Smooth muscle cell (in vitro differentiated cells): ENCODE measurements around the gene HAUS5. TPM values are rescaled to one million over a fixed set of nuclear protein-coding genes. Genes with fewer than 3 reads are reported as not detected.
"Not testable (repeated sequence)": the region's sequence is repeated elsewhere in the genome, so short reads cannot be mapped to it uniquely, and the experiment has no call there.

ENCODE experiments used
- DNase-seq: peaks from one replicate; lab custom pipeline; 2025; ENCODE audit not compliant: unreplicated experiment; lab: John Stamatoyannopoulos, UW
- H2AFZ ChIP-seq: fragments of 200-600 bp; sonication (generic); 2 replicates; pipeline ENCODE4 v1.6.0; 2016; ENCODE audit warnings: antibody characterized with exemption, low read depth, mild to moderate bottlenecking
- H3F3A ChIP-seq: fragments of 200-600 bp; sonication (generic); 2 replicates; pipeline ENCODE4 v1.6.0; 2017; ENCODE audit warnings: antibody characterized with exemption, low read depth
- H3K27ac ChIP-seq: fragments of 200-600 bp; sonication (generic); 2 replicates; pipeline ENCODE4 v1.5.1; 2016; ENCODE audit warnings: low read depth, mild to moderate bottlenecking
- H3K27me3 ChIP-seq: fragments of 200-600 bp; sonication (generic); 2 replicates; pipeline ENCODE4 v1.6.1; 2016; ENCODE audit warnings: low read depth, mild to moderate bottlenecking
- H3K36me3 ChIP-seq: fragments of 200-600 bp; sonication (generic); 2 replicates; pipeline ENCODE4 v1.5.1; 2016; ENCODE audit warnings: low read depth
- H3K4me1 ChIP-seq: fragments of 200-600 bp; sonication (generic); 2 replicates; pipeline ENCODE4 v1.5.1; 2016; ENCODE audit warnings: low read depth
- H3K4me2 ChIP-seq: fragments of 200-600 bp; sonication (generic); 2 replicates; pipeline ENCODE4 v1.6.0; 2016; ENCODE audit warnings: mild to moderate bottlenecking
- H3K4me3 ChIP-seq: fragments of 200-600 bp; sonication (generic); 2 replicates; pipeline ENCODE4 v1.5.1; 2016; ENCODE audit warnings: mild to moderate bottlenecking
- H3K79me2 ChIP-seq: fragments of 200-600 bp; sonication (generic); 2 replicates; pipeline ENCODE4 v1.6.0; 2016; ENCODE audit warnings: low read depth, mild to moderate bottlenecking
- H3K9ac ChIP-seq: fragments of 200-600 bp; sonication (generic); 2 replicates; pipeline ENCODE4 v1.6.0; 2016; ENCODE audit warnings: low read depth
- H3K9me3 ChIP-seq: fragments of 200-600 bp; sonication (generic); replicated peaks from 2 replicates; pipeline ENCODE4 v1.5.1; 2016; ENCODE audit warnings: low read depth
- H4K20me1 ChIP-seq: fragments of 200-600 bp; sonication (generic); 2 replicates; pipeline ENCODE4 v1.6.0; 2016; ENCODE audit warnings: low read depth
- CTCF ChIP-seq: fragments of 200-600 bp; sonication (generic); IDR thresholded peaks from 2 replicates; pipeline ENCODE4 v1.5.1; 2017; ENCODE audit warnings: borderline replicate concordance, mild to moderate bottlenecking, antibody characterized with exemption; ENCODE audit not compliant: insufficient read depth, poor library complexity, severe bottlenecking
- WGBS: methylation state at CpG from one replicate; pipeline ENCODE4 v1.1.7; 2016; ENCODE audit warnings: low lambda C conversion rate; 5-methylcytosine and 5-hydroxymethylcytosine counted together
- polyA plus RNA-seq: library from polyadenylated mRNA; unstranded; fragments of >200 nt; fragmentation: Nextera tagmentation; extraction: Ambion mirVana; gene quantifications from 2 replicates; pipeline ENCODE4 v1.2.1, GENCODE V29; 2016
- total RNA-seq: library from RNA; depleted of rRNA; stranded (reverse); fragments of >200 nt; gene quantifications from 2 replicates; pipeline ENCODE4 v1.2.3, GENCODE V29; 2014

HAUS5 gene
- total and polyA plus RNA-seq, 2 experiments from 2014 or later = 6.4 to 14.0 TPM

DNA sequence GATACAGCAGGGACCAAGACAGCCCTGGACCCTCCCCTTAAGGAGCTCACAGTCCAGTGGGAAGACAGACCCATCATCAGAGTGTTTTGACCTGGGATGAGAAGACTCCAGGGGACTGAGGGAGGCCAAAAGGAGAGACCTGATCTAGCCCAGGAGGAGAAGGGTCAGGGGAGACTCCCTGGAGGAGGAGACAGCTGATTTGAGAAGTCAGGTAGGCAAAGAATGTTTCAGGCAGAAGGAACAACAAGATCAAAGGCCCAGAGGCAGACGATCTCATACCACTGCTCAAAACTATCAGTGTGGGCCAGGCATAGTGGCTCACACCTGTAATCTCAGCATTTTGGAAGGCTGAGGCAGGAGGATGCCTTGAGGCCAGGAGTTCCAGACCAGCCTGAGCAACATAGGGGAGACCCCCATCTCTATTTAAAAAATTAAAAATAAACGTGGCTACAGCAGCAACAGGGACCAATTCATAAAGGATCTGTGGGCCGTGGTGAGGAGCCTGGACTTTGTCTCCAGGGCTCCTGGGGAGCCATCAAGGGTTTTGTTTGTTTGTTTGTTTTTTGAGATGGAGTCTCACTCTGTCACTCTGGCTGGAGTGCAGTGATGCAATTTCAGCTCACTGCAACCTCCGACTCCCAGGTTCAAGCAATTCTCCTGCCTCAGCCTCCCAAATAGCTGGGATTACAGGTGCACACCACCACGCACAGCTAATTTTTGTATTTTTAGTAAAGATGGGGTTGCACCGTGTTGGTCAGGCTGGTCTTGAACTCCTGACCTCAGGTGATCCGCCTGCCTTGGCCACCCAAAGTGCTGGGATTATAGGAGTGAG, 33.4 kb downstream of the HAUS5 start:
- Histone ChIP-seq H3K36me3 (no peaks in the 10 kb centered on the region), H4K20me1 (peaks cover 14% of the 10 kb centered on the region), H2AFZ (no peak overlapping the region), H3K4me3 (no peak overlapping the region), H3F3A (peaks cover 12% of the 10 kb centered on the region), H3K4me1 (peaks cover 18% of the 10 kb centered on the region), H3K27me3 (no peaks in the 10 kb centered on the region), H3K27ac (no peak overlapping the region), H3K9ac (no peak overlapping the region), H3K79me2 (peaks cover 27% of the 10 kb centered on the region), H3K9me3 (no peaks in the 10 kb centered on the region), H3K4me2 (peak overlapping the region; percentile 15)
- WGBS = 83% methylated on average over 7 of the region's 7 CpGs
- no peak for TF ChIP-seq CTCF
- DNase-seq = no peak

GRCh38 chr19:35648017-35648961, 35.8 kb downstream of the HAUS5 start, which contains the start of gene COX6B1:
TSS of gene COX6B1 (plus strand) at chr19:35648323. CDS start at chr19:35651244, 2,921 bp downstream.
- H3K27me3 ChIP-seq = no peaks in the 10 kb centered on the region
- peaks cover 5% of the 10 kb centered on the region for H3K4me1 ChIP-seq
- peaks cover 14% of the 10 kb centered on the region for H4K20me1 ChIP-seq
- TF ChIP-seq CTCF = no peak
- H2AFZ ChIP-seq = peak within 1 kb of the TSS; percentile 76
- peak within 1 kb of the TSS; percentile 91 for H3K4me3 ChIP-seq
- H3K9me3 ChIP-seq = no peaks in the 10 kb centered on the region
- no peaks in the 10 kb centered on the region for H3K36me3 ChIP-seq
- H3K9ac ChIP-seq = peak within 1 kb of the TSS; percentile 86
- 1% methylated on average over 45 of the region's 46 CpGs for WGBS
- DNase-seq = peak; percentile 42
- H3K79me2 ChIP-seq = peaks cover 35% of the 10 kb centered on the region
- peak within 1 kb of the TSS; percentile 98 for H3K4me2 ChIP-seq
- H3F3A ChIP-seq = peaks cover 12% of the 10 kb centered on the region
- peak within 1 kb of the TSS; percentile 65 for H3K27ac ChIP-seq

DNA sequence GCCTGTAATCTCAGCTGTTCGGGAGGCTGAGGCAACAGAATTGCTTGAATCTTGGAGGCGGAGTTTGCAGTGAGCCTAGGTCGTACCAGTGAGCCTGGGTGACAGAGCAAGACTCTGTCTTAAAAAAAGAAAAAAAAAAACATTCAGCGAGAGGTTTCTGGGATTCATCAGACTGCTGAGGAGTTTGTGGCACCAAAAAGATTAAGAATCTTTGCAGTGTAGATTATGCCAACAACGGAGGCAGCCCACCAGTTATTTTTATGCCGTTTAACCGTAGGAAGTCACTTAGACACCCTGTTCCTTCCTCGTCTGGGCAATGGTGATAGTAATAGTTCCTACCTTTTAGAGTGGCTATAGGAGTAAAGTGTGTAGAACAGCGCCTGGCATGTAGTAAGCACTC, 38.0 kb downstream of the HAUS5 start:
- Histone ChIP-seq H4K20me1 (peaks cover 23% of the 10 kb centered on the region), H3K36me3 (no peaks in the 10 kb centered on the region), H3K27me3 (no peaks in the 10 kb centered on the region), H3K79me2 (peaks cover 35% of the 10 kb centered on the region), H3F3A (peaks cover 5% of the 10 kb centered on the region), H3K4me3 (no peak overlapping the region), H3K9me3 (no peaks in the 10 kb centered on the region), H2AFZ (no peak overlapping the region), H3K27ac (no peak overlapping the region), H3K4me1 (peaks cover 5% of the 10 kb centered on the region), H3K4me2 (no peak overlapping the region), H3K9ac (no peak overlapping the region)
- no peak for TF ChIP-seq CTCF
- 90% methylated on average over 9 of the region's 9 CpGs for WGBS
- no peak for DNase-seq

DNA sequence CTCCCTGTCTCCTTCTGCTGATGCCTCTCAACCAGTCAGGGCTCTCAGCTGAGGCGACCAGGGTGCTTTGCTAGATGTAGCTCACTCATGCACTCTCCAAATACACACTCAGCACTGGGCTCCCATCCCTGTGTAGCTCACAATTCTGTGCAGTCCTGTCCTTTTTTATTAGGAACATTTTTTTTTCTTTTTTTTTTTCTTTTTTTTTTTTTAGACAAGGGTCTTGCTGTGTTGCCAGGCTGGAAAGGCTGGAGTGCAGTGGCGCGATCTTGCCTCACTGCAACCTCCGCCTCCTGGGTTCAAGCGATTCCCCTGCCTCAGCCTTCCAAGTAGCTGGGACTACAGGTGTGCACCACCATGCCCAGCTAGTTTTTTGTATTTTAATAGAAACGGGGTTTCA, 42.3 kb downstream of the HAUS5 start:
- H3K27ac ChIP-seq, H3F3A ChIP-seq, H3K27me3 ChIP-seq, H3K4me3 ChIP-seq, H3K9me3 ChIP-seq, H3K9ac ChIP-seq, DNase-seq, H3K4me2 ChIP-seq, H3K4me1 ChIP-seq, H2AFZ ChIP-seq: not testable (repeated sequence)
- Histone ChIP-seq H3K36me3 (peaks cover 10% of the 10 kb centered on the region), H4K20me1 (peaks cover 34% of the 10 kb centered on the region), H3K79me2 (peaks cover 19% of the 10 kb centered on the region)
- WGBS = 93% methylated on average over 6 of the region's 6 CpGs
